ENCODE data around the gene PTGES3L.
A peak's percentile ranks its signal among the peaks of the same experiment; 100 is the strongest.
"Not testable (repeated sequence)": the region's sequence is repeated elsewhere in the genome, so short reads cannot be mapped to it uniquely, and the experiment has no call there.

The PTGES3L gene

DNA sequence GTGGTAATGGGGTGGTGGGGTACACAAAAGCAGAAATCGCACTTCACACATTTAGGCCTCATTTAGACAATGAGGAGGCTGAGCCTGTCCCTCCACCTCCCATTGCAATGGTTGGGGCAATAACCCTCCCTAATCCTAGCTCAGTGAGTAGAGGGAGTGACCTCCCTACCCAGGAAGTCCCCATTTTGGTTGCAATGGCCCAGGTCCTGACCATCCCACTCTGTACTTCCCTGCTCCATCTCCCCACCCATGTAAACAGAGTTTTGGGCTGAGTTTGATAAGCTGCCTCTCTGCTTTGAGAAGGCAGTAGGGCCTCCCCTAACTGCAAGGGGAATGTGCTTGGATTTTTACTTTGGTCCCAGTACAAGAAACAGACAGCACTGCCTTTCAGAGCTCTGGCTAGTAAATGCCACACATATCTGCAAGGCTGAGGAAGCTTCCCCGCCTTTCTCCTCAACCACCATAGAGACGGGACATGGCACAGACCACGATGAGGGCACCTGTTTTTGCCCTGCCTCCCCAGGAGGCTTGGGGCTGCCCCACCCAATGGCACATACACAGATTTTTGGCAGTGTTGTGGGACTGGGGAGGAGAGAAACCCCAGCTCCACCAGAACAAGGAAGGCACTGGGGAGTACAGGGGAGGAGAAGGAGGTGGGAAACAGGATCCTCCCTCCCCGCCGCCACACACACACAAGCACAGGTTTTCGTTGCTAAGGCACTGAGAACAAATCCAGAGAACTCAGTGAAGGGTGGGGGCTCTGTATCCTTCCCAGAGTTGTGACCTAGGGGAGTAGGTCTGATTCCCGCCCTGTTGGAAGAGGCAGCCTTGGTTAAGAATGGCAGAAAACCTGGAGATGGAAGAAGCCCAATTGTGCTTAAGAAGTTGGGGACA lies 35.0 kb upstream of the PTGES3L start:
- no peak for DNase-seq (ENCODE audit: low read depth in 2 of 2, low spot score in 1 of 2)

DNA sequence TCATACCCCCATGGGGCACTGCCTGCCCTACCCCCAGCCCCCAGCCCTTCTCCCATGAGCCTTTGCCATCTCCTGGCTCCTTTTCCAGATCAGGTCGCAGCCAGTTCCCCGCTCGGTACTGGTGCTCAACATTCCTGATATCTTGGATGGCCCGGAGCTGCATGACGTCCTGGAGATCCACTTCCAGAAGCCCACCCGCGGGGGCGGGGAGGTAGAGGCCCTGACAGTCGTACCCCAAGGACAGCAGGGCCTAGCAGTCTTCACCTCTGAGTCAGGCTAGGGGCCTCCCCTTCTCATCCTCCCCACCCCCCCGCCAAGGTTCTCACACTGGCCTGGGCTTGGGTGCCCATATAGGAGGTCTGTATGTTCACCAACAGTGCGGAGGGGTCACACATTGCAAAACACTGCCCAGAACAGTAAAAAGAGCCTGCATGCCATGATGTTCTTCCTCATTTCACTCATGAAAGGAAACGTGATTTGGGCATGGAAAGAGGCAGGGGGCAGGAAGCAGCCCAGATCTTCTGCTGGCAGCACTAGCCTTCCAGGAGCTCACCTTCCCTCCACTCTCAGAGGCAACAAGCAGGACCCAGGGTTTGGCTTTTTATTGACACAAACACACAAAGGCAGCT lies 34.3 kb upstream of the PTGES3L start:
- no peak for DNase-seq (ENCODE audit: low read depth in 2 of 2, low spot score in 1 of 2)

- no peak for DNase-seq (ENCODE audit: low read depth in 2 of 2, low spot score in 1 of 2)
Observed at GRCh38 chr17:43013296-43013695, 33.4 kb upstream of the PTGES3L start.

DNA sequence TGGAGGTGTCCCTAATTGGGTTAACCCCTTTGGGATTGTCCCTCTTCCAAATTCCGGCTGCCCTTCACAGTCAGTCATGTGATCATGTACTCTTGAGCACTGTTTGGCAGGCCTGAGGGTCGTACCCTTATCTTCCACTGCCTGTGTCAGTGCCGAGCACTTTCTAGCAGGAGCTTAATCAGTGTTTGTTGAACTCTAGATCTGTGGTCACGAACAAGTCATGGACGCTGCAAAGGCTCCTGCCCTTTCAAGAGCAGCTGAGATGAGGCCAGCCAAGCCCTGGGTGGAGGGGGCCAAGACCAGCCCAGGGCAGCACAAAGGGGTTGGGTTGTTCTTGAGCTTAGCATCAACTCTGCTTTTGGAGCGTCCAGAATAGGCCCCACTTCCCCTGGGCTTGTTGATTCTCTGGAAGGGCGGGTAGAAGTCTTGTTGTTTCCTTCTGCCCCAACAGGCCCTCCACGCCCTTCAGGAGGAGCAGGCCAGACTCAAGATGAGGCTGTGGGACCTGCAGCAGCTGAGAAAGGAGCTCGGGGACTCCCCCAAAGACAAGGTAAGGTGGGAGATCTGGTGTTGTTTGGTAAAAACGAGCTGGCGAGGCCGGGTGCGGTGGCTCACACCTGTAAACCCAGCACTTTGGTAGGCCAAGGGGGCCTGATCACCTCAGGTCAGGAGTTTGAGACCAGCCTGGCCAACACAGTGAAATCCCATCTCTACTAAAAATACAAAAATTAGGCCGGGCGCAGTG lies 32.0 kb upstream of the PTGES3L start:
- no peak for DNase-seq (ENCODE audit: low read depth in 2 of 2, low spot score in 1 of 2)

DNA sequence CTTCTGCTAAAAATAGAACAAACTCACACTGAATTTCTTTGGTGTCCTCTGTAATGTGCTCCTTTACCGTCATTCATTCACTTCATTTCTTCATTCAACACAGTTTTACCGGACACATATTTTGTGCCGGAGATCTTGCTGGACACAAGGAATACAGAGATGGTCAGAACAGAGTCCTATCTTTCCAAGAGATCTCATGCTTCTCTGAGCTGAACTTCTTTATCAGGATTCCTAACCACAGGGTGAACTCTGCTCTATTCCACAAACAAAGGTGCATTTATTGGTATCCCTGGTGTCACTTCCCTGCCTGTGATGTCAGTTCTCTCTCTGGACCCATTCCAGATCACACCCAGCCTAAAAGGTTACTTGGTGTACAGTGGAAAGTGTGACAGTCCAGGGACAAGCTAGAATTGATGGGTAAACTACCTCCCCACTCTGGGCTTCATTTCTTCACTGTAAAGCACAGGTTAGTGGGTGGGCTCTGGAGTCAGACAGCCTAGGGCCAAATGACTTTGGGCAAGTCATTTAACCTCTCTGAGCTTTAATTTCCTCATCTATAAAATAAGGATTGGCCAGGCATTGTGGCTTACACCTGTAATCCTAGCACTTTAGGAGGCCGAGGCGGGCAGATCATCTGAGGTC lies 30.9 kb upstream of the PTGES3L start:
- no peak for DNase-seq (ENCODE audit: low read depth in 2 of 2, low spot score in 1 of 2)

- peak; percentile 74 to 75 for DNase-seq (ENCODE audit: low read depth in 2 of 2, low spot score in 1 of 2)
Observed at GRCh38 chr17:43006639-43007551, 27.0 kb upstream of the PTGES3L start, which contains the start of gene IFI35. IFI35 (plus strand) TSS chr17:43006784; CDS start chr17:43006948, 164 bp downstream.

DNA sequence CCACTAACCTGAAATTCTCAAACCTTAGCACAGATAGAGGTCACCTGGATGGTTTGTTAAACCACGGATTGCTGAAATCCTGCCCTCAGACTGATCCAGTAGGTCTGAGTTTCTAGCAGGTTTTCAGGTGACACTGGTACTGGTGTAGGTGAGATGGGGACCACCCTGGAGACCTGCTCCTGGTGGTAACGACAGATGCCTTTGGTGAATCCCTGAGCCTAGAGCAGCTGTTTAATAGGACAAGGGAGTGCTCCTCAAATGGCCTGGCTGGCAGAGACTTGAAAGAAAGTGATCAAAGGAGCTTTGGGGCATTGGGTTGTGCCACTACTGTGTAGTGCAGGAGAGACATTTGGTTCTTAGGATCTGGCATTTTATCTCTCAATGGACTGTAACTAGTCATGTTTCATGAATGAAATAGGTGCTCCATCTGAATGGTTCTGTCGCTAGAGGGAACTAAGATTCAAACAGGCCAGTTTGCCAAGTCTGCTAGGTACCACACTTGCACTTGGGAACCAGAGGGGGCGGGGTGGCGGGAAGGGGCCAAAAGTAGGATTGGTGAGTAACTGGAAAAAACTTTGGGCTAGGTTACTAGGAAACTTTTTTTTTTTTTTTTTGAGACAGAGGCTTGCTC lies 23.8 kb upstream of the PTGES3L start:
- DNase-seq (ENCODE audit: low read depth in 2 of 2, low spot score in 1 of 2) = no peak

DNA sequence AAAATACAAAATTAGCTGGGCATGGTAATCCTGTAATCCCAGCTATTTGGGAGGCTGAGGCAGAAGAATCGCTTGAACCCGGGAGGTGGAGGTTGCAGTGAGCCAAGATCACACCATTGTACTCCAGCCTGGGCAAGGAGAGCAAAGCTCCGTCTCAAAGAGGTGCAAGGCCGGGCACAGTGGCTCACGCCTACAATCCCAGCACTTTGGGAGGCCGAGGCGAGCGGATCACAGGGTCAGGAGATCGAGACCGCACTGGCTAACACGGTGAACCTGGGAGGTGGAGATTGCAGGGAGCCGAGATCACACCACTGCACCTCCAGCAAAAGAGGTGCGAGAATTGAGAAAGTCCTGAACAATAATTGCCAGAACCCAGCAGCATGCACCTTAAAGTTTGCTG lies 21.0 kb upstream of the PTGES3L start:
- DNase-seq (ENCODE audit: low read depth in 2 of 2, low spot score in 1 of 2) = not testable (repeated sequence)

- DNase-seq (ENCODE audit: low read depth in 2 of 2, low spot score in 1 of 2) = no peak
Observed at GRCh38 chr17:42999003-42999525, 19.2 kb upstream of the PTGES3L start.

DNA sequence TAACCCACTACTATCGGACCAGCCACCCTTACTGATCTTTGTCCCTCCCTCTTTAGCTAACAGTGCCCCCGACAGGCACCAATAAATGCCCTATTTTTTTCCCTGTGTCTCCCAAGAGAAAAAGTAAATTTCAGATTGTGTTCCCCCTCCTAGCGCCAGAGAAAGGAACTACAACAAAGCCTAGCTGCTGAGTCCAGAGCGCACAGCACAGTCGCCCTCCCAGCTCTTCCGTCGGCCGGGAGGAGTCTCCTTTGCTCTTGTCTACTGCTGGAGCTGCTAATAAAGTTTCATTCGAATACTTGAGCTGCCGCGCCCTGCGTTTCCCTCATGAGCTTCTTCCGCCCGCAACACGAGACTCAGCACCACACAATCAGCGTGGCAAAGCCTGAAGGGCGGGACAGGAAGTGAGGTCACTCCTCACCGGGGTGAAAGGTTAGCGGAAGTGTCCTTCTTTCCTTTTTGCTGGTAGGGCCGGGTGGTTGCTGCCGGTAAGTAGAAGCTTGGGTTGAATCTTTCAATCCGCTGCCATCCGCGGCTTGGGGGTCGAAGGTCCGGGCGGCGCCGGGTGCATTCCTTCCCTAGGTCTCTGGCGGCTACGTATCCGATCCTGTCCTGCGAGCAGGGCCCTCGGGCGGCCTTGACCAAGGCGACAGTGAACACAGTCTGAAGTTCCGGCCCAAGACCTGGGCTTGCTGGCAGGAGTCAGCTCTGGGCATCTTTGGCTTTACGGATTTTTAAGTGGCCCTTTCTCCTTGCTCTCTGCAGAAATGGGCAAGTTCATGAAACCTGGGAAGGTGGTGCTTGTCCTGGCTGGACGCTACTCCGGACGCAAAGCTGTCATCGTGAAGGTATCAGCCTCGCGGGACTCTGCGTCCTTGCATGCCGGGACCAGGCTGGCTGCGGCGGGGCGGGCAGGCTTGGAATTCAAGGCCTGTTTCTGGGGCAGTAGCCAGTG lies 18.4 kb upstream of the PTGES3L start, which contains the start of gene RPL27:
Gene RPL27, plus strand, starts transcription at position 436 of the 955 bp plus-strand sequence. Its CDS starts 332 bp downstream, at position 768.
- DNase-seq (ENCODE audit: low read depth in 2 of 2, low spot score in 1 of 2) = peak; percentile 93 to 96

DNA sequence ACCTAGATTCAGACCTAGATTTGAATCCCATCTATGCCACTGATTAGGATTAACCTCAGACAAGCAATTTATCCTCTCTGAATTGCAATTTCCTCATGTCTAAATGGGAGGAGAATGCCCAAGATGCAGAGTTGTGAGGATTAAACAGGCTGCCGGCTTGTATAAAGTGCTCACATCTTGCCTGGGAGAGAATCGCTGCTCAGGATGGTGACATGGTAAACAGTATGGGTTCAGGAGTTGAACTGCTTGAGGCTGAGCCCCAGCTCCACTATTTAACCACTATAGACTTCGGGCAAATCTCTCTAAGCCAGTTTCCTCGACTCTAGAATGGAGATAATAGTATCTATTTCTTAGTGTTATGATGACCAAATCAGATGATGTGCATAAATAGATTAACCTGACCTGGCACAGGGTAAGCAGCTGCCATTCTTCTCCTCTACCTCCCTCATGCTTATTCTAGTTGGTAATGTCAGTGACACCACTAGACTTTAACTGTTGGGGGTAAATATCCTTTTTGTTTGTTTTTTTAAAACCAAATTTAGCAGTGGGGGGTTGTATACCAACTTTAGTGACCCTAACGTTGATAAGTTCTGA lies 17.6 kb upstream of the PTGES3L start:
- DNase-seq (ENCODE audit: low read depth in 2 of 2, low spot score in 1 of 2) = no peak

DNA sequence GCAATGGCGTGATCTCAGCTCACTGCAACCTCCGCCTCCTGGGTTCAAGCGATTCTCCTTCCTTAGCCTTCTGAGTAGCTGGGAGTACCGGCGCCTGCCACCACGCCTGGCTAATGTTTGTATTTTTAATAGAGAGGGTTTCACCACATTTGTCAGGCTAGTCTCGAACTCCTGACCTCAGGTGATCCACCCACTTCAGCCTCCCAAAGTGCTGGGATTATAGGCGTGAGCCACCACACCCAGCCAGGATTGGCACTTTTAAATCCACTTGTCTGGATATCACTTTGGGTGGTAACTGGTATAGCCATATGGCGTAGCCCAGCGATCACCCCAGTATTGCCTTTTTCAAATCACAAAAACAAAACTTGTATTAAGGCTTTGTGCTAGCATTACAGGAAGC lies 14.0 kb upstream of the PTGES3L start:
- not testable (repeated sequence) for DNase-seq (ENCODE audit: low read depth in 2 of 2, low spot score in 1 of 2)

DNA sequence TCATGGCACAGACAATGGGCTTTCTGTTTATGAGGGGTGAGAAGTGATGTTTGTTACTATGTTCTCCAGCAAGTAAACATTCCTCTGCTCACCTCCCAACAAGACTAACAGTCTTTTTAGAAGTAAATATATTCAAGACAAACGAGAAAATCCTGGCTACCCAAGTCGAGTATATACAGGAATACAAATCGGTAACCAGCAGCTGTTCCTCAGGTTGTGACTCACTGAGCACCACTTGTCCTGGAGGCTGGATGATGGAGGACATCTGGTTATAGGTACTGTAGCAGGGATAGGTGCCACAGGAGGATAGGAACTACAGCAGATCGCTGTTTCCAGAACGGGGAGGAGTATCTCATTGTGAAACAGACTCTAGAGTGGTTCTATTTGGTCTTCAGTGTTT lies 13.0 kb upstream of the PTGES3L start:
- DNase-seq (ENCODE audit: low read depth in 2 of 2, low spot score in 1 of 2) = no peak

GRCh38 chr17:42991471-42991870 lies 11.6 kb upstream of the PTGES3L start:
- DNase-seq (ENCODE audit: low read depth in 2 of 2, low spot score in 1 of 2) = no peak

DNA sequence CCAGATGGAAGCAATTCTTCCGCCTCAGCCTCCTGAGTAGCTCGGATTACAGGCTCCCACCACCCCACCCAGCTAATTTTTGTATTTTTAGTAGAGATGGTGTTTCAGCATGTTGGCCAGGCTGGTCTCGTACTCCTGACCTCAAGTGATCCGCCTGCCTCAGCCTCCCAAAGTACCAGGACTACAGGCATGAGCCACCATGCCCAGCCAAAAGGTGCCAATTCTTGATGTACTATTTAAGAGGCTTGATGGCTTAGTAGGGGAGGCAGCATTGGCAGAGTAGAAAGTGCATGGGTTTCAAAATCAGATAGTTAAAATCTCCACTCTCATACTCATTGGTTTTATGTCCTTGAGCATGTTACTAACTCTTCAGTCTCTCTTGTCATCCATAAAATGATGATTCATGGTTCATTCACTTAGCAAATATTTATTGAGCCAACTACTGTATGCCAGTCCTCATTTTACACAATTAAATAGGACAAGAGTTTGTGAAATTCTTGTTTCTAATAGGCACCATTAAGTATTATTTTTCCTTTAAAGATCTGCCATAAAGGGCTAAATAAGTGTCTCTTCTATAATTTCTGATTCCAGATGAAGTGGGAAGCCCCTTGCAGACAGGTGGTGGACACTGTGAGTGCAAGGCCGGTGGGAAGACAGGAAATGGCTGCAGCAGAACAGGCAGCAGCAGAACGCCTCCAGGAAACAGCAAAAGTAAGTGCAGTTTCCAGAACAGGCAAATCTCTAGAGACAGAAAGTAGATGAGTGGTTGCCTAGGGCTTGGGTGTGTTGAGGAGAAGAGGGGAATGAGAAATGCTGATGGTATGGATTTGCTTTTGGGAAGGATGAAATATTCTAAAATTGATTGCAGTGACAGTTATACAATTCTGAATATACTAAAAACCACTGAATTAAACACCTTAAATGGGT lies 10.1 kb upstream of the PTGES3L start:
- no peak for DNase-seq (ENCODE audit: low read depth in 2 of 2, low spot score in 1 of 2)

DNA sequence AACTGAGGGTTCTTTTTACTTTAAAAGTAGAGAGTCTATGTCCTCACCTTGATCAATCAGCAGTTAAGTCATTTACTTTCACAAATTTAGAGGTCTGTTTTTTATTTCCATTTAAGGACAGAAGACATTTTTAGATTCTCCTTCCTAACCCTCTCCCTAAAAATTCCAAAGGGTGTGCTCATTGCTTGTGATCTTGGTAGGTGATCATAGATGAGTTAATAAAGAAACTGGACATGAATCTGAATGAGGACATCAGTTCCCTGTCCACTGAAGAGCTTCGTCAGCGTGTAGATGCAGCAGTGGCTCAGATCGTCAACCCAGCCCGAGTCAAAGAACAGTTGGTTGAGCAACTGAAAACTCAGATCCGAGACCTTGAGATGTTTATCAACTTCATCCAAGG lies 9.3 kb upstream of the PTGES3L start:
- DNase-seq (ENCODE audit: low read depth in 2 of 2, low spot score in 1 of 2) = no peak

DNA sequence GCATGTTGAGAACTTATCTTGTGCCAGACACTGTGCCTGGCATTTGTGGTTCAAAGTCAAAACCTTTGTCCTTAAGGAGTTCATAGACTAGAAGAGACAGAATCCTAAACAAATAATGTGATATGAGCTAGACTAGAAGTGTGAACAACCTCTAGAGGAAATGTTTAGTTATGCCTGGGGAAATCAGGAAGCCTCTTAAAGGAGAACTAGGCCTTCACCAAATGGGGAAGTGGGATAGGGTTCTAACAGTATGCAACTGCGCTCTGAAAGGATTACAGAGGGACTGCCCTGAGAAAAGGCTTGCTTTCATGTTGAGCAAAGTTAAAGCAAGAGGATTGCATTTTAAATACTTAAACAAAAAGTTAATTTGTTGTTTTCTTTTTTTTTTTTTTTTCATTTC lies 5.3 kb upstream of the PTGES3L start:
- DNase-seq (ENCODE audit: low read depth in 2 of 2, low spot score in 1 of 2) = no peak
